ENCODE data around the gene CACNA1S.

DNA sequence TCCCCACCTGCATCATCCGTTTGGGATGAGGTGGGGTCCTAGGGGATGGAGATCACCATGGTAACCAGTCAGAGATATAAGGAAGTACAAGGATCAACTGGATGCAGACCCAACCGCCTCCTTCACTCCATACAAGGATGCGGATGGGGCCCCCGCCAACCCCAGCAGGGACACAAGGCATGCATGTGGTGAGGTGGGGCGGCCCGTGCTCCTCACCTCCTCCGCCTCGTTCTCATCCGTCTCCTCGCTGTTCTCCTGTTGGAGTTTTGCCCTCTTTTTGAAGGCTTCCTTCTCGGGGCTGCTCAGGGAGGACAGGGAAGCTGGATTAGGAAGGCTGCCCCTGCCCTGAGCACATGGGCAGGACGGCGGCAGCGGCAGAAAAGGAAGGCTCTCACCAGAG, 112.6 kb downstream of the CACNA1S start:
- TF ChIP-seq, protein P1, sequence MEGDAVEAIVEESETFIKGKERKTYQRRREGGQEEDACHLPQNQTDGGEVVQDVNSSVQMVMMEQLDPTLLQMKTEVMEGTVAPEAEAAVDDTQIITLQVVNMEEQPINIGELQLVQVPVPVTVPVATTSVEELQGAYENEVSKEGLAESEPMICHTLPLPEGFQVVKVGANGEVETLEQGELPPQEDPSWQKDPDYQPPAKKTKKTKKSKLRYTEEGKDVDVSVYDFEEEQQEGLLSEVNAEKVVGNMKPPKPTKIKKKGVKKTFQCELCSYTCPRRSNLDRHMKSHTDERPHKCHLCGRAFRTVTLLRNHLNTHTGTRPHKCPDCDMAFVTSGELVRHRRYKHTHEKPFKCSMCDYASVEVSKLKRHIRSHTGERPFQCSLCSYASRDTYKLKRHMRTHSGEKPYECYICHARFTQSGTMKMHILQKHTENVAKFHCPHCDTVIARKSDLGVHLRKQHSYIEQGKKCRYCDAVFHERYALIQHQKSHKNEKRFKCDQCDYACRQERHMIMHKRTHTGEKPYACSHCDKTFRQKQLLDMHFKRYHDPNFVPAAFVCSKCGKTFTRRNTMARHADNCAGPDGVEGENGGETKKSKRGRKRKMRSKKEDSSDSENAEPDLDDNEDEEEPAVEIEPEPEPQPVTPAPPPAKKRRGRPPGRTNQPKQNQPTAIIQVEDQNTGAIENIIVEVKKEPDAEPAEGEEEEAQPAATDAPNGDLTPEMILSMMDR (IDR thresholded peaks at IDR 0.05; ENCODE audit: low read length) = no peak
- no peak for TF ChIP-seq EZH2 (optimal IDR thresholded peaks at IDR 0.05; ENCODE audit: low read depth, low read length)

Data from MM.1S (cell line).